GM19395 (cell line): ENCODE measurements around the gene LMBRD2.
"Not testable (repeated sequence)": the region's sequence is repeated elsewhere in the genome, so short reads cannot be mapped to it uniquely, and the experiment has no call there.

ENCODE experiments used
- ATAC-seq: cut with Tn5 transposase; IDR thresholded peaks from one replicate; pipeline ENCODE4 v1.9.1; 2021; ENCODE audit warnings: mild to moderate bottlenecking, moderate library complexity; ENCODE audit not compliant: unreplicated experiment

LMBRD2 gene

DNA sequence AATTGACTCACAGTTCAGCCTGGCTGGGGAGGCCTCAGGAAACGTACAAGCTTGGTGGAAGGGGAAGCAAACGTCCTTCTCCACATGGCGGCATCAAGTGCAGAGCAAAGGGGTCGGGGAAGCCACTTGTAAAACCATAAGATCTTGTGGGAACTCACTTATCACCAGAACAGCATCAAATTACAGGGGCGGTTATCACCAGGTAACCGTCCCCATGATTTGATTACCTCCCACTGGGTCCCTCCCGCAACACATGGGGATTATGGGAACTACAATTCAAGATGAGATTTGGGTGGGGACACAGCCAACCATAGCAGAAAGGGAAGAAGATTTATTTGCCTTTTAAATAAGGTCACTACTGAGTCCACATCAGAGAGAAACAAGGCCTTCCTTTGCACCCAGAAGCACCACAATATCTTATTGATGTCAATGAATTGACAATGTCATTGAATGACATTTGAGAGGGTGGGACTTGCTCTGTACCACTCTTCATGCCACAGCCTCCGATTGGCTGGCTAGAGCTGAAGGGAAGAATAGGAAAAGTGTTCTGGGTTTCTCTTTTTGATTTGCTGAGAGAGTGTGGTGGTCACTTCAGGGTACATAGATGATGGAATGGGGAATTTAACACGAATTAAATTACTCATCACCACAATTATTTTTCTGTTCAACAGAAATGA is 11.3 kb upstream of the LMBRD2 start:
- no peak for ATAC-seq

DNA sequence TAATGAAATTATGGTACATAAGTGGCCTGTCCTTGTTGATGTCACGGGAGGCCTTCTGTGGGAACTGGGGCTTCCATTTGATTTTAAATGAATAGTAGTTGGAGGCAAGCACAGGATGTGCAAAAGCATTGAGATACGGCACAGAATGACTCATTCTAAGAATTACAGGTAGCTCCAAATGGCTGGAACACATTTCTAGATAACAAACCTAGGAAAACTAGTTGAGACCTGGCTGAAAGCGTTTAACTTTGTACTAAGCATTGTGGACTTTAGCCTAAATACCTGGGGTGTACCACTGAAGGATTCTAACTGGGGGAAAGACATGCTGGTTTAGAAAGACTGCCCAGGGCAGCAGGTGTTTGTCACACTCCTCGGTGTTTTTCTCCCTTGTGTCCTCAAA is 9.7 kb upstream of the LMBRD2 start:
- ATAC-seq, result no peak

DNA sequence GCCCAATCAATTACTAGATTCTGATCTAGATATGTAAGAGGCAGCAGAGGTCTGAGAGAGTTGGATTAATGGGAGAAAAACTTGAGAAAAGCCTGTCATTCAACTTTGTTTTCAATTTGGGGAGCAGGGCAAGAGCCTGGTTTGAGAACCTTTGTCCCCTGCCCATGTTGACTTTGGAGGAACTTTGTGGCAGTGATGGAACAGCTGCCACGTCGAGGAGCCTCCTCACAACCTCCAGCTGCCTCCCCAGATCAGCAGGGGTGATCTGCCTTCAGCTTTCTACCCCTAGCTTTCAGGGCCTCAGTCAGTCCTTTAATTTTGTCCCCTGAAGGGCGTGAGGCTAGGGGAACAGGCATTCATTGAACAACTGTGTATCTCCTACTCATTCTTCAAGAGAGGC is 8.9 kb upstream of the LMBRD2 start:
- no peak for ATAC-seq

- no peak for ATAC-seq
These were observed 6.5 kb upstream of the LMBRD2 start for GRCh38 chr5:36158144-36158543.

DNA sequence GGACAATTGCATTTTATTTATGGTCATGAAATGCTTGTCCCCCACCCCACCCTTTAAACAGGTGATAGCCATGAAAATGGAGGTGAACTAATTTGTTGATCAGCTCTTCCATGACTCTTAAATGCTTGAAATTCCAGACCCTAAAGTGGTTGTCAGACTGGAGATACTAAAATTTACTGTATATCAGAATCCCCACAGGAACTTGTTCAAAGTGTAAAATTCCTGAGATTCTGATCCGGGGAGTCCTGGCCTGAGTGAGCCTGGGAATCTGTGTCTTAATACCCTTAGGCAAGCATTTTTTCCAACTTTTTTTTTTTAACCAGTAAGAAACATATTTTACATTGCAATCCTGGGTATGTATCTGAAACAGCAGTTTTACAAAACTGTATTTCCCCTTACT is 4.9 kb upstream of the LMBRD2 start:
- no peak for ATAC-seq

DNA sequence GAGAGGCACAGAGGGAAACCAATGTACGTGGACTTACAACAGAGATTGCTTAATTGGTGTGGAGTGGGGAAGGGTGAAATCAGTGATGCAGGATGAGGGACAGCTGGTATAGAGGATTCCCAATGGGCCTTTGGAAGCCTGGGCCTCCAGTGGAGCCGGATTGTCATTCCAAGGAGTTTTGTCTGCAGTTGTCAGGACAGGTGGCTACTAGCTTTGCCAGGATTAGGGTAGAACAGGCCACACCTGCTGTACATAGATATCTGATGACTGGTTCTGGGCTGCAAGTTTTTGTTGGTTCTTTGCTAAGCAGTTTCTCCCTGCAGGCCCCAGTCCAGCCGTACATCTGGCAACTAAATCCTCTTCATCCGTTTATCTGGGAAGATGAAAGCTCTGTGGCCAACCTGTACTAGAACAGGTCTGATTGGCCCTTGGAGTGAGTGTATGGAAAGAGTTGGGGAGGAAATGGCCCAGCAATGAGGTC is 4.5 kb upstream of the LMBRD2 start:
- no peak for ATAC-seq

DNA sequence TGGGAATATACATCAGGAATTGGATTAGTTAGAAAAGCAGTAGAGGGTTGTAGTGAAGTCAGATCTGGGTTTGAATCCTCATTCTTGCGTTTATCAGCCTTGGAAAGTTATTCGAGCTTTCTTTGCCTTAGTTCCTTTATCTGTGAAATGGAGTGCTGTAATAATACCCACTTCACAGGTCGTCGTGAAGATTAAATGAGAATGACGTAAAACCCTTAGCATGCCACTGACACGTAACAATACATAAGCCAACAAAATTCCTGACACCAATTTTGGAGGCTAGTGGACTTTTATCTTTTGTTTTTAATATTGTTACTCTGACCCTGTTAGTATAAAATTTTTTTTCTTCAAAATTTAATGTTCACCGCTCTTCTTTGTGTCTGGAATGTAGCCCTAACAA is 3.6 kb upstream of the LMBRD2 start:
- no peak for ATAC-seq

GRCh38 chr5:36153726-36154125 is 2.0 kb upstream of the LMBRD2 start:
- no peak for ATAC-seq

DNA sequence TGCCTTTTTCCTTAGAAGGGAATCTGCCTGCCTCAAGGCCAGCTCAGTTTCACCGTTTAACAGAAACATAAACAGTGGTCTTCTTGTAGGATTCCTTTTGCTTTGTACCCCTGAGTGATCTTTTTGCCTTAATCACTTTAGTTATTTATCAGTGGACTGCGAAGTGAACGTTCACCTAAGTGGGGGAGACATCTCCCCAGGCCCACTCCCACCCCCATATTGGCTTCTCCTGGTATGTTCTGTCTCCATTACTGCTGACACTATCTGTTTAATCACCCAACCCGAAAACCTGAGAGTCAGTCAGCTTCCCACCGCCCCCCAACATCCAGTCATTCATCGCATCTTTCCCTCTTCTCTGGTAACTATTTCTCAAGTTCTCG is 1.6 kb upstream of the LMBRD2 start:
- ATAC-seq, result no peak

DNA sequence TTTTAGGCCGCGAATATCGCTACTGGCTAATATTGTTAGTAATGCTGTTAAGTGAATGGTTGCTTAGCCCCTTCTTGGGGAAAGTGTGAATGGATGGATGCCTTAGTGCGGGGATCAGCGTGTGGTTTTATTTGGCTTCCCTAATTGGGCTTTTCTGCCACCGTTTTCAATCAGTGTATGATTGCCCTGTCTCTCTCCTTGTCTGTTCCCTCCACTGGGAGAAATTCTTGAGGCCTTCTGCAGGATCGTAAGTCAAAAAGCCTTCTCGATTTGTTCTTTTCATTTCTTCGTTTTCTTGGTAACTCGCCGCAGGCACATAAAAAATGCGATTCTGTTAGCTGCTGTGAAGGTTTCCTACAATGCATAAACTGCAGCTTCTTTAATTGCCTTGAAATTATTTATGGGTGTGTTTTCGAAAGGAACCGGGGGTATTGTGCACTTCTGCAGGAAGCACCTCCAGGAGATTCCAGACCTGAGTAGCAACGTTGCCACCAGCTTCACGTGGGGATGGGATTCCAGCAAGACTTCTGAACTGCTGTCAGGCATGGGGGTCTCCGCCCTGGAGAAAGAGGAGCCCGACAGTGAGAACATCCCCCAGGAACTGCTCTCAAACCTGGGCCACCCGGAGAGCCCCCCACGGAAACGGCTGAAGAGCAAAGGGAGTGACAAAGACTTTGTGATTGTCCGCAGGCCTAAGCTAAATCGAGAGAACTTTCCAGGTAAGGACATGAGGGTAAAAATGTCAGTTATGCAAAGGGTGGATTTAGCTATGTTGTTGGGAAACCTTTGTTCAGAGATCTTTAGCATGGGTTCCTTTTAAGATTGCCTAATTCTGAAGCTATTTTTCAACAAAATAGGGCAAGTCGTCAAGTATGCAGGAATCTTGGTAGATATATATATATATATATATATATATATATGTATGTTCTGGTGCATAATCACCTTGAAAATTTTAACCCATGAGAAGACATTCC is 924 bp upstream of the LMBRD2 start:
- ATAC-seq, result peak; percentile 18

- ATAC-seq, result peak; percentile 32
These were observed 832 bp downstream of the LMBRD2 start for GRCh38 chr5:36150676-36151433.

DNA sequence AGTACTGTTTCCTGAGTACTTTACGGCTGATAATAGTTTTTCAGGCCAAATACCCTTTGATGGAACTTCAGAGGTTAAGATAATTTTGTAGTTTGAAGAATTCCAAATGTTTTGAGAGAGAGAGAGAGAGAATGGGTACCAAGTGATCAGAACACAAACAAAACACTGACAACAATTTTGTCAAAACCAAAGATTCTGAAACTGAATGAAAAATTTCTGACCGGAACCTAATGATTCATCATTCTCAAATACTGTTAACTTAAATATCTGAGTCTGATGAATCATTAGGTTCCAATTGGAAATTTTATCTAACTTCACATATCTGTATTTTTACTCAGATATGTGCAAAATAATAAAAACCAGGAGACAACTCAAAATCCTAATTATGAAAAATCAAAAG is 4.0 kb downstream of the LMBRD2 start:
- no peak for ATAC-seq

DNA sequence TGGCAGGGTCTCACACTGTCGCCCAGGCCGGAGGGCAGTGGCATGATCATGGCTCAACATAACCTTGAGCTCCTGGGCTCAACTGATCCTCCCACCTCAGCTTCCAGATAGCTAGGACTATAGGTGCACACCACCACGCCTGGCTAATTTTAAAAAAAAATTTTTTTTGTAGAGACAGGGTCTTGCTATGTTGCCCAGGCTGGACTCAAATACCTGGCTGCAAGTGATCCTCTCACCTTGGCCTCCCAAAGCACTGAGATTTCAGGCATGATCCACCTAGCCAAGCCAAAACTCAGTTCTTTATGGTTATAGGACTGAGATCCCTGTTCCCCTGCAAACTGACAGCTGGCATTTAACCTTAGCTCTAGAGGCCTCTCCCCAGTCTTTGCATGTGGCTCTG is 5.3 kb downstream of the LMBRD2 start:
- no peak for ATAC-seq

DNA sequence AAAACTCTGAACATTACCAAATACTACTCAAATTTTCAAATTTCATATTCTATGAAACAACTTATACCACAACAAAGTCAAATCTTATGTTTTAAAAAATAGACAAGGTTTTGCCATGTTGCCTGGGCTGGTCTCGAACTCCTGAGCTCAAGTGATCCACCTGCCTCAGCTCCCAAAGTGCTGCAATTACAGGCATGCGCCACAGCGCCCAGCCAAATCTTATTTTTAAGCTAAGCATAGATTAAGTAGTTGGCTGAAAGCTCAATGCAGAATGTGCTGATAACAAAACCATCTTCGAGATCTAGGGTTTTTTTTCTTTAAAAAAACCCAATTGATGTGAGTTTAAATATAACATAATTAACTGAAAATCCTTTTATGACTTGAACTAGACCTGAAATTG is 6.4 kb downstream of the LMBRD2 start:
- no peak for ATAC-seq

DNA sequence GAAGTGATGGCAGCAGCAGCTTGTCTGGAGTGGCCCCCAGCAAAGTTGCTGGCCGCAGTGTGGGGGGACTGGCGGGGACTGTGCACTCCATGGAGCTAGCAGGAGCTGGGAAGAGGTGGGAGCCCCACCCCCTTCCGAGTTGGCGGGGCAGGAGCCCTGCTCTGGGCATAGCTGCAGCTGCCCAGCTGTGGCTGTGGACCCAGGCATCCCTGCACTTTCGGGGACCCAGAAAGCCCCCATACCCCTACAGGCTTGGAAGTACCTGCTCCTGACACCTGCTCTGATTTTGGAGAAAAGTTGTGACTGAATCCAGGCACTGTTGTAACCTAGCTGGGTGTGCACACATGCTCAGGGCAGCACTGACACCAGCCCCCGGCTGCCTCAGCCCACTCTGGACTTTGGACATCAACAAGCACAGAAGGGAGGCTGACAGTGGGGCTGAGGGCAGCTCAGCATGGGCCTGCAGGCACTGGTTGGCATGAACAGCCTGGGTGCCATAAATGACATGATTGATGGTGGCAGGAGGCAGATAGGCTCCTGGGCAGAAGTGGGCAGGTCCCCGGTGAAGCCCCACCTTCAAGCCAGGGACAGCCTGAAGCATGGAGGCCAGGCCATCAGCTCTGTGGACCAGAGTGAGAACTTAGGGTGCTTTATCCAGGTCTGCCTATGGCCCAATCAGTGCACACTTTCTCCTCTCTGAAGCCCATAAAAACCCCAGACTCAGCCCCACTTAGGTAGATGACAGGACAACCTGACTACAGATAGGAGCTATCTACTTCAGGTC is 12.6 kb downstream of the LMBRD2 start:
- ATAC-seq, result no peak

DNA sequence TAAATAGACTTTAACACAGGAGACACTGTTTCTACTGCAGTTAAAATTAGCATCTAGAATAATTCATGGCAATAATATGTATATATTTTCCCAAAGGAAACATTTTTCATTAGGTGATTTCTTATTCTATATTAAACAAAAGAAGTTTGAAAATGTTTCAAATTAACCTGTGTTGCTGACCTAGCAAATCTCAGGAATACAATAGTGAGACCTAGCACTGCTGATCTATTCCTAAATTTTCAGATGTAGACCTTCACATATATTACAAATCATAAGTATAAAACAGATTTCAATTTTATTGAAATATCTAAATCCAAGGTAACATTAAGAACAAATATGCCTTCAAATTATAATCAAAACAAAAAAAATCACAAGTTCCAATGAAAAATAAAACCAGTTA is 15.1 kb downstream of the LMBRD2 start:
- ATAC-seq, result no peak

DNA sequence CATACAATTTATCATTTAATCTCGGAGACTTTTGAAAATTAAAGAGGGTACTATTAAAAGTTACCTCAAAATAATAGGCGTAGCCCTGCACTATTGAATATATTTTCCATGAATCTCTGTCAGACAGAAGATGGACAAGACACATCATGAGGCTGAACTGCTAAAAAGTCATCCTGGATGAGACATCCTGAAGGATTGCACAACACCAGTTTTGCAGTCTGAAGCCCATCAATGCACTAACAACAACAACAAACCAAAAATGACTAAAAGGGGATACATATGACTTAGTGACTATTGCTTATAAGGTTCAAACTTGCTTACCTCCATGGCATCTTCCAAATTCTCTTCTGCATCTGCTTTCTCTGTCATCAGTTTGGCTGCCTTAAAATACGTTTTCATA is 15.7 kb downstream of the LMBRD2 start:
- no peak for ATAC-seq

DNA sequence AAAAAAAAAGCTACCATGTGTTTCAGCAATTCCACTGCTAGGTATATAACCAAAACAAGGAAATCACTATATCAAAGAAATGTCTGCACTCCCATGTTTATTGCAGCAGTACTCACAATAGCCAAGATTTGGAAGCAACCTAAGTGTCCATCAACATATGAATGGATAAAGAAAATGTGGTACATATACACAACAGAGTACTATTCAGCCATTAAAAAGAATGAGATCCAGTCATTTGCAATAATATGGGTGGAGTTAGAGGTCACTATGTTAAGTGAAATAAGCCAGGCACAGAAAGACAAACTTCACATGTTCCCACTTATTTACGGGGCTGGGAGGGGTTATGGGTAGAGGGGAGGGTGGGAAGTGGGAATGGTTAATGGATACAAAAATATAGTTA is 18.7 kb downstream of the LMBRD2 start:
- not testable (repeated sequence) for ATAC-seq

- not testable (repeated sequence) for ATAC-seq
These were observed 22.0 kb downstream of the LMBRD2 start for GRCh38 chr5:36129666-36130065.

GRCh38 chr5:36128795-36129194 is 22.9 kb downstream of the LMBRD2 start:
- ATAC-seq, result no peak

GRCh38 chr5:36125868-36126267 is 25.8 kb downstream of the LMBRD2 start:
- no peak for ATAC-seq
